Neural progenitor cell (in vitro differentiated cells): ENCODE data around the gene CHSY3.

Source experiments
- CTCF ChIP-seq: fragments of 200-600 bp; sonication (generic); IDR thresholded peaks from 2 replicates; pipeline ENCODE4 v1.5.1; 2017; ENCODE audit warnings: antibody characterized with exemption, mild to moderate bottlenecking
- EZH2 ChIP-seq: fragments of 200-600 bp; sonication (generic); IDR thresholded peaks from 2 replicates; pipeline ENCODE4 v1.6.1; 2017; ENCODE audit warnings: antibody characterized with exemption, mild to moderate bottlenecking, moderate library complexity

GRCh38 chr5:130104895-130105688, 200.8 kb downstream of the CHSY3 start:
- no peak for TF ChIP-seq EZH2
- TF ChIP-seq CTCF = no peak
